Stomach (tissue), 9 donors: Measurements from ENCODE around the gene FGF7. TPM values are rescaled to one million over a fixed set of nuclear protein-coding genes. Genes with fewer than 3 reads are reported as not detected.
A peak's percentile ranks its signal among the peaks of the same experiment; 100 is the strongest.

Source experiments
- DNase-seq, 2 donors: peaks; one replicate each; pipeline versions ENCODE4 v3.0.0 to v3.0.0-alpha.2; 2013 to 2019
- H3K27ac ChIP-seq, 5 donors: fragments of 200-600 bp in 4 of 5; sonication (generic) in 4 of 5; one replicate each; pipeline ENCODE4 v1.5.1; 2013 to 2019; ENCODE audit warnings: mild to moderate bottlenecking in 1 of 5, moderate library complexity in 1 of 5
- H3K27me3 ChIP-seq, 3 donors: fragments of 200-600 bp; sonication (generic); one replicate each; pipeline ENCODE4 v1.5.1; 2017 to 2019; ENCODE audit warnings: mixed run types in 1 of 3
- H3K36me3 ChIP-seq, 4 donors: fragments of 200-600 bp; sonication (generic); 1 replicate in 3 of 4; 2 replicates in 1 of 4; pipeline ENCODE4 v1.5.1; 2016 to 2019
- H3K4me1 ChIP-seq, 4 donors: fragments of 200-600 bp; sonication (generic); one replicate each; pipeline ENCODE4 v1.5.1; 2016 to 2019
- H3K4me3 ChIP-seq, 4 donors: fragments of 200-600 bp; sonication (generic) in 3 of 4; one replicate each; pipeline ENCODE4 v1.5.1; 2016 to 2019; ENCODE audit warnings: mild to moderate bottlenecking in 1 of 4
- H3K9me3 ChIP-seq, 4 donors: fragments of 200-600 bp; sonication (generic); one replicate each; pipeline ENCODE4 v1.5.1; 2016 to 2019
- CTCF ChIP-seq, 7 experiments: fragments of 450-650 bp in 4 of 7; fragments of 200-600 bp in 3 of 7; sonication (generic) in 3 of 7; IDR thresholded peaks; one replicate each; pipeline ENCODE4 v1.5.1; 2016 to 2019; ENCODE audit warnings: antibody characterized with exemption in 7 of 7, control low read depth in 2 of 7, mild to moderate bottlenecking in 1 of 7
- EP300 ChIP-seq: sonication (generic); formaldehyde crosslinking; IDR thresholded peaks from one replicate; pipeline ENCODE4 v1.6.1; 2017; ENCODE audit warnings: antibody characterized with exemption
- POLR2A ChIP-seq, 4 donors: fragments of 450-650 bp; IDR thresholded peaks; one replicate each; pipeline ENCODE4 v1.6.1; 2016; ENCODE audit warnings: antibody characterized with exemption in 4 of 4, control low read depth in 2 of 4, mild to moderate bottlenecking in 1 of 4, moderate library complexity in 1 of 4
- POLR2AphosphoS5 ChIP-seq, 3 donors: sonication (generic); formaldehyde crosslinking; IDR thresholded peaks; one replicate each; pipeline ENCODE4 v1.6.1; 2016; ENCODE audit warnings: antibody characterized with exemption in 3 of 3
- WGBS, 5 donors: extraction: QIAGEN DNeasy Blood & Tissue Kit in 3 of 5; methylation state at CpG; one replicate each; pipeline versions ENCODE4 v1.1.5 to v1.1.7; 2013 to 2018; 5-methylcytosine and 5-hydroxymethylcytosine counted together
- intact Hi-C: fragments of 100-400 bp; cut with DNase I; formaldehyde crosslinking; loops from one replicate; pipeline ENCODE4 v1.15.1; 2023; ENCODE audit warnings: low total_unique reads
- polyA plus RNA-seq, 3 donors: library from polyadenylated mRNA; stranded (reverse); fragments of 200-250 nt; gene quantifications; one replicate each; pipeline ENCODE4 v1.2.3, GENCODE V29; 2013
- total RNA-seq, 5 donors: library from RNA; depleted of rRNA; stranded (reverse); fragments of >200 nt; gene quantifications; one replicate each; pipeline versions ENCODE4 v1.1.0 to v1.2.3, GENCODE V29; 2014 to 2016
- donor health status: healthy with polysubstance abuse.
- donor health status: Bipolar disorder and iron deficiency.
- donor health status: healthy.

FGF7 gene
- total and polyA plus RNA-seq, 8 donors: 2.6 to 55.1 (median 30.1) TPM

GRCh38 chr15:49438962-49439631 lies 16.1 kb downstream of the FGF7 start:
- H3K36me3 ChIP-seq: no peaks in the 10 kb centered on the region
- TF ChIP-seq POLR2A (IDR thresholded peaks at IDR 0.05): no peak
- no peak for TF ChIP-seq POLR2AphosphoS5 (IDR thresholded peaks at IDR 0.05)
- no peak for TF ChIP-seq EP300
- TF ChIP-seq CTCF (IDR thresholded peaks at IDR 0.05): no peak
- no peaks in the 10 kb centered on the region for H3K27me3 ChIP-seq
- WGBS, 5 donors: 39 to 65% (median 54%) methylated on average over 6 of the region's 6 CpGs
- intact Hi-C loops: loop anchor here (10.0 kb wide), 1 partner anchor 574 kb away; no protein-coding TSS in a partner anchor
- peak in 1 of 2 donors; percentile 53 for DNase-seq
- peak overlapping the region in 4 of 5 donors; percentile 24 to 62 (median 32) for H3K27ac ChIP-seq
- no peak overlapping the region for H3K4me3 ChIP-seq
- H3K4me1 ChIP-seq: peaks cover 0 to 36% (median 18%) of the 10 kb centered on the region in 4 donors
- H3K9me3 ChIP-seq: no peaks in the 10 kb centered on the region

- WGBS, 5 donors: 46 to 63% (median 57%) methylated on average over 5 of the region's 5 CpGs
- no peaks in the 10 kb centered on the region for H3K9me3 ChIP-seq
- intact Hi-C loops: loop anchor here (10.0 kb wide), 1 partner anchor 575 kb away; no protein-coding TSS in a partner anchor
- peak overlapping the region in 3 of 5 donors; percentile 24 to 62 (median 35) for H3K27ac ChIP-seq
- no peak overlapping the region for H3K4me3 ChIP-seq
- DNase-seq: no peak
- no peak for TF ChIP-seq POLR2AphosphoS5 (IDR thresholded peaks at IDR 0.05)
- no peak for TF ChIP-seq POLR2A (IDR thresholded peaks at IDR 0.05)
- no peak for TF ChIP-seq CTCF (IDR thresholded peaks at IDR 0.05)
- TF ChIP-seq EP300: no peak
- peaks cover 0 to 36% (median 17%) of the 10 kb centered on the region in 4 donors for H3K4me1 ChIP-seq
- H3K36me3 ChIP-seq: no peaks in the 10 kb centered on the region
- H3K27me3 ChIP-seq: no peaks in the 10 kb centered on the region
Measured at GRCh38 chr15:49439678-49440395, 16.8 kb downstream of the FGF7 start.

- H3K4me1 ChIP-seq: peaks cover 0 to 29% (median 13%) of the 10 kb centered on the region in 4 donors
- intact Hi-C loops: no loop called here
- DNase-seq: no peak
- H3K4me3 ChIP-seq: no peak overlapping the region
- H3K27ac ChIP-seq: peak overlapping the region in 1 of 5 donors; percentile 17
- H3K36me3 ChIP-seq: no peaks in the 10 kb centered on the region
- TF ChIP-seq POLR2A (IDR thresholded peaks at IDR 0.05) (no peak), EP300 (no peak), CTCF (IDR thresholded peaks at IDR 0.05) (no peak), POLR2AphosphoS5 (IDR thresholded peaks at IDR 0.05) (no peak)
- no peaks in the 10 kb centered on the region for H3K27me3 ChIP-seq
- no peaks in the 10 kb centered on the region for H3K9me3 ChIP-seq
Measured at GRCh38 chr15:49441356-49441755, 18.3 kb downstream of the FGF7 start.

GRCh38 chr15:49441816-49442215 lies 18.8 kb downstream of the FGF7 start:
- no peak overlapping the region for H3K27ac ChIP-seq
- TF ChIP-seq EP300: no peak
- no peak for TF ChIP-seq POLR2A (IDR thresholded peaks at IDR 0.05)
- TF ChIP-seq POLR2AphosphoS5 (IDR thresholded peaks at IDR 0.05): no peak
- no peak for TF ChIP-seq CTCF (IDR thresholded peaks at IDR 0.05)
- no peaks in the 10 kb centered on the region for H3K27me3 ChIP-seq
- H3K4me3 ChIP-seq: no peak overlapping the region
- H3K4me1 ChIP-seq: peaks cover 0 to 34% (median 13%) of the 10 kb centered on the region in 4 donors
- intact Hi-C loops: no loop called here
- WGBS, 5 donors: 89 to 96% (median 94%) methylated on average over 1 of the region's 1 CpG
- no peak for DNase-seq
- no peaks in the 10 kb centered on the region for H3K36me3 ChIP-seq
- no peaks in the 10 kb centered on the region for H3K9me3 ChIP-seq
